T-helper 1 cell treated with Interleukin-12 subunit alpha and Interleukin-12 subunit beta and Interleukin-4 antibody, amounts not matched to agents 30 ng/mL and 1 ng/mL, for 36 hours (primary cell): Measurements from ENCODE around the gene OTX2. TPM values are rescaled to one million over a fixed set of nuclear protein-coding genes. Genes with fewer than 3 reads are reported as not detected.

Source experiments
- intact Hi-C: fragments of 100-400 bp; cut with micrococcal nuclease; formaldehyde crosslinking; loops from one replicate; pipeline ENCODE4 v1.15.1; 2024
- total RNA-seq: library from RNA; stranded (reverse); gene quantifications from 2 replicates; pipeline ENCODE4 v1.2.3, GENCODE V29; 2022

OTX2 gene
- total RNA-seq, 1 donor from 2014 or later = not detected

- intact Hi-C loops = loop anchor here (2.0 kb wide), 1 partner anchor 14 kb away; the partner anchor contains the start of gene OTX2
Observed at GRCh38 chr14:56797003-56797568, 13.2 kb downstream of the OTX2 start.

- intact Hi-C loops = loop anchor here (2.0 kb wide), 1 partner anchor 15 kb away; the partner anchor contains the start of gene OTX2
Observed at GRCh38 chr14:56796259-56796658, 14.0 kb downstream of the OTX2 start.

- intact Hi-C loops = no loop called here
Observed at GRCh38 chr14:56795284-56795622, 15.0 kb downstream of the OTX2 start.

GRCh38 chr14:56794557-56795283, 15.6 kb downstream of the OTX2 start:
- intact Hi-C loops = no loop called here

- intact Hi-C loops = no loop called here
Observed at GRCh38 chr14:56794088-56794556, 16.2 kb downstream of the OTX2 start.

GRCh38 chr14:56789955-56790354, 20.3 kb downstream of the OTX2 start:
- intact Hi-C loops = no loop called here

GRCh38 chr14:56787530-56787929, 22.7 kb downstream of the OTX2 start:
- intact Hi-C loops = no loop called here

GRCh38 chr14:56782711-56783110, 27.6 kb downstream of the OTX2 start:
- intact Hi-C loops = no loop called here

- intact Hi-C loops = no loop called here
Observed at GRCh38 chr14:56774503-56774902, 35.8 kb downstream of the OTX2 start.

- intact Hi-C loops = no loop called here
Observed at GRCh38 chr14:56770512-56770911, 39.8 kb downstream of the OTX2 start.

GRCh38 chr14:56760164-56760914, 49.9 kb downstream of the OTX2 start:
- intact Hi-C loops = no loop called here

GRCh38 chr14:56759633-56760032, 50.6 kb downstream of the OTX2 start:
- intact Hi-C loops = no loop called here

GRCh38 chr14:56759094-56759493, 51.2 kb downstream of the OTX2 start:
- intact Hi-C loops = no loop called here

- intact Hi-C loops = no loop called here
Observed at GRCh38 chr14:56754921-56755320, 55.4 kb downstream of the OTX2 start.

GRCh38 chr14:56753396-56753795, 56.9 kb downstream of the OTX2 start:
- intact Hi-C loops = no loop called here

- intact Hi-C loops = no loop called here
Observed at GRCh38 chr14:56752428-56752827, 57.9 kb downstream of the OTX2 start.

- intact Hi-C loops = no loop called here
Observed at GRCh38 chr14:56751471-56751870, 58.8 kb downstream of the OTX2 start.

Other genes with a start within 250 kb of the OTX2 start
- gene TMEM260, start 230.7 kb downstream of the OTX2 start, total RNA-seq = 17.6 and 19.1 TPM in 2 replicates